ENCODE data around the gene TOR1A. TPM values are rescaled to one million over a fixed set of nuclear protein-coding genes. Genes with fewer than 3 reads are reported as not detected.

The TOR1A gene
- total RNA-seq, 1 donor from 2014 or later: 19.2 TPM

DNA sequence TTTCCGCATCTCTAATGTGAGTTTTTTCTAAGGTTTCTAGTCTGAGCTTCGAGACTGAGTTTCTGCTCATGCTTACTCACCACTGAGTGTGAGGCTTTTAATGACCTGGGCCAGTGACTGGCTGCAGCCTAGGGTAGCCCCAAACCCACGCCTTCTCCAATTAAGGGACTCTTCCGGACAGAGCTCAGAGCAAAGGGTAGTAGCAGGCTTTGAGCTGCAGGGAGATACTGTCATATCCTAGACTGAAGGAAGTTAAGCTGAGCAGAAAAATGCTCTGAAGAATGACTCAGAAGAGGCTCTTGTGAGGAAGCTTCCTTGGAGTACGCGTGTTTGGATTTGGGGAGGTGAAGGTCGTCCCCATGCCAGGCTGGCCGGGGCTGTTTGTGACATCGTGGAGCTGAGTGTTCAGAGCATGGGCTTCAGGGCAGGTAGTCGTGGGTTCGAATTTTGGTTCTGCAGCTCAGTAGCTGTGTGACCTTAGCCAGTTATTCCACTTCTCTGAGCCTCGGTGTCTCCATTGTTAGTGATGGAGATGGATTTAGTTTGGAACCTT lies 14.8 kb upstream of the TOR1A start:
- DNase-seq (ENCODE audit: low read depth): peak; percentile 35
- Histone ChIP-seq H3K36me3 (ENCODE audit: control insufficient read depth, insufficient read depth, low read length) (peaks cover 3% of the 10 kb centered on the region), H3K4me3 (ENCODE audit: low read depth, low read length) (no peak overlapping the region), H3K27me3 (ENCODE audit: control insufficient read depth, insufficient read depth, low read length) (no peaks in the 10 kb centered on the region)
- FAIRE-seq: no peak
- TF ChIP-seq CTCF (IDR thresholded peaks at IDR 0.05; ENCODE audit: insufficient read depth, low read length, severe bottlenecking): no peak

GRCh38 chr9:129836311-129837007 lies 12.5 kb upstream of the TOR1A start:
- FAIRE-seq: no peak
- H3K36me3 ChIP-seq (ENCODE audit: control insufficient read depth, insufficient read depth, low read length): peaks cover 11% of the 10 kb centered on the region

DNA sequence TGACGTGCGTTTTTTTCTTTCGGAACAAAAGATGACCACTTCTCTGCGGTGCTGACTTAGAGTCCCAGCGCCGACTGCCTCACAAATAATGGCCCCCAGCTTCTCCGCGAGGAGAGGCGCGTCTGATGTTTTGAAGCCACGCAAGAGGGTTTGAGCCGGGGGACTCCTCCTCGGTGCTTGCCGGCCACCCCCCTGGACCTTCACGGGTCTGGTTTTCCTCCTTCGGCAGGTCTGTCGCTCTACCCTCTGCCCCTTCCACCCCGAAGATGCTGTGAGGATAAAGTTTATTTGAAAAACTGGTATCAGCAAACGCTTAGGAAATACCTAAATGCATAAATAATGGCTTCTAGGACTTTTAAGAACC lies 11.9 kb upstream of the TOR1A start:
- peaks cover 11% of the 10 kb centered on the region for H3K36me3 ChIP-seq (ENCODE audit: control insufficient read depth, insufficient read depth, low read length)
- H3K27me3 ChIP-seq (ENCODE audit: control insufficient read depth, insufficient read depth, low read length): no peaks in the 10 kb centered on the region
- peak overlapping the region; percentile 93 for H3K4me3 ChIP-seq (ENCODE audit: low read depth, low read length)
- TF ChIP-seq CTCF (IDR thresholded peaks at IDR 0.05; ENCODE audit: insufficient read depth, low read length, severe bottlenecking): no peak
- DNase-seq (ENCODE audit: low read depth) (no peak), FAIRE-seq (no peak)

More at GRCh38 chr9:129836311-129837007, 12.5 kb upstream of the TOR1A start:
- no peaks in the 10 kb centered on the region for H3K27me3 ChIP-seq (ENCODE audit: control insufficient read depth, insufficient read depth, low read length)
- TF ChIP-seq CTCF (IDR thresholded peaks at IDR 0.05; ENCODE audit: insufficient read depth, low read length, severe bottlenecking): no peak
- H3K4me3 ChIP-seq (ENCODE audit: low read depth, low read length): peak overlapping the region; percentile 93
- no peak for DNase-seq (ENCODE audit: low read depth)

GRCh38 chr9:129835128-129835859 lies 11.4 kb upstream of the TOR1A start, which contains the start of the genes C9orf78 and USP20:
Gene C9orf78 (minus strand): TSS chr9:129835275. CDS start chr9:129835221, 54 bp downstream.
Gene USP20 (plus strand): TSS chr9:129835458. CDS start chr9:129852556, 17,098 bp downstream.
- Histone ChIP-seq H3K36me3 (ENCODE audit: control insufficient read depth, insufficient read depth, low read length) (peaks cover 13% of the 10 kb centered on the region), H3K4me3 (ENCODE audit: low read depth, low read length) (peak within 1 kb of the TSS; percentile 93), H3K27me3 (ENCODE audit: control insufficient read depth, insufficient read depth, low read length) (no peaks in the 10 kb centered on the region)
- FAIRE-seq (no peak), DNase-seq (ENCODE audit: low read depth) (peak; percentile 84)
- no peak for TF ChIP-seq CTCF (IDR thresholded peaks at IDR 0.05; ENCODE audit: insufficient read depth, low read length, severe bottlenecking)

GRCh38 chr9:129834489-129835127 lies 10.7 kb upstream of the TOR1A start:
- Histone ChIP-seq H3K4me3 (ENCODE audit: low read depth, low read length) (peak overlapping the region; percentile 93), H3K27me3 (ENCODE audit: control insufficient read depth, insufficient read depth, low read length) (no peaks in the 10 kb centered on the region), H3K36me3 (ENCODE audit: control insufficient read depth, insufficient read depth, low read length) (peaks cover 13% of the 10 kb centered on the region)
- no peak for TF ChIP-seq CTCF (IDR thresholded peaks at IDR 0.05; ENCODE audit: insufficient read depth, low read length, severe bottlenecking)
- FAIRE-seq (no peak), DNase-seq (ENCODE audit: low read depth) (peak; percentile 17)
